Mesothelial cell of epicardium (in vitro differentiated cells): ENCODE data around the gene SNTB2. TPM values are rescaled to one million over a fixed set of nuclear protein-coding genes. Genes with fewer than 3 reads are reported as not detected.

ENCODE experiments used
- DNase-seq, 2 experiments: peaks; one replicate each; pipeline ENCODE4 v3.0.0; 2021; ENCODE audit warnings: low spot score in 2 of 2; ENCODE audit not compliant: unreplicated experiment in 2 of 2
- H3K27ac Mint-ChIP-seq: 2 replicates; pipeline ENCODE4 v1.8.0; 2021; ENCODE audit warnings: mixed read lengths
- H3K27me3 Mint-ChIP-seq: 2 replicates; pipeline ENCODE4 v1.8.0; 2021; ENCODE audit warnings: low read depth, mixed read lengths
- H3K36me3 Mint-ChIP-seq: 2 replicates; pipeline ENCODE4 v1.8.0; 2021; ENCODE audit warnings: mixed read lengths
- H3K4me1 Mint-ChIP-seq: 2 replicates; pipeline ENCODE4 v1.8.0; 2021; ENCODE audit warnings: mixed read lengths
- H3K4me3 Mint-ChIP-seq: 2 replicates; pipeline ENCODE4 v1.8.0; 2021; ENCODE audit warnings: mild to moderate bottlenecking, moderate library complexity, mixed read lengths
- H3K9me3 Mint-ChIP-seq: 2 replicates; pipeline ENCODE4 v1.8.0; 2021; ENCODE audit warnings: mixed read lengths
- CTCF ChIP-seq: fragments of 200-600 bp; sonication (generic); IDR thresholded peaks from one replicate; pipeline ENCODE4 v1.5.0; 2021; ENCODE audit warnings: antibody characterized with exemption; ENCODE audit not compliant: unreplicated experiment
- total RNA-seq: library from RNA; stranded (reverse); gene quantifications from 3 replicates; pipeline ENCODE4 v1.2.1, GENCODE V29; 2021

Gene SNTB2
- total RNA-seq, 1 donor from 2014 or later = 26.7 TPM

DNA sequence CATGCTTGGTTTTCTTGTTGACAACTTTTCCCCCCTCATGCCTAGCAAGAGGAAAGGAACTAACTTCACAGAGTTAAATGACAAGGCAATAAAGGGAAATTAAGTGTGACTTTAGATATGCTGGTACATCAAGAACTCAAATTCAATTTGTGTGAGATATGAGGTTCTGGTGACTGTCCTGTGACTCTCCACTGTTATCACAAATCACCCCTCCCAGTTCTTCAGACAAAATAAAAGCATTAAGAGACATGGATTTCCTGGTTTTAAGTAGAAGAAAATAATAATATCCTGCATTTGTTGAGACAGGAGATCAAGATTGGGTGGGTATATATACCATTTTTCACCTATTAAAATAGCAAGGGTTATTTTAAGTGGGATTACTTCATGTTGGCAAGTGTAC is 46.2 kb downstream of the SNTB2 start:
- H3K27ac Mint-ChIP-seq = no peak overlapping the region
- H3K9me3 Mint-ChIP-seq = no peaks in the 10 kb centered on the region
- no peaks in the 10 kb centered on the region for H3K36me3 Mint-ChIP-seq
- DNase-seq = no peak
- H3K27me3 Mint-ChIP-seq = no peaks in the 10 kb centered on the region
- H3K4me3 Mint-ChIP-seq = no peak overlapping the region
- peaks cover 3% of the 10 kb centered on the region for H3K4me1 Mint-ChIP-seq
- no peak for TF ChIP-seq CTCF

DNA sequence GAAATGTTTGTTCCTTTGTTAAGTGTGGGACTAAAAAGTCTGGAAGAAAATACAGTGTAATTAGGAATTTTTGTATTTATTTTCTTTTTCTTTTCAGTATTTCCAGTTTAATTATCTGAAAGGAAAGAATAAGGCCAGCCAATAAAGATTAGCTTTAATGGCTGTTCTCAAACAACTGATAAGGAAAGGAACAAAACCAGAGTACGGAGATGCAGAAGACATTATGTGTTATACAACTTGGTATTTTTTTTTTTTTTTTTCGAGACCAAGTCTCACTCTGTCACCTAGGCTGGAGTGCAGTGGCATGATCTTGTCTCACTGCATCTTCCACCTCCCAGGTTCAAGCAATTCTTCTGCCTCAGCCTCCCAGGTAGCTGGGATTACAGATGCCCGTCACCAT is 47.5 kb downstream of the SNTB2 start:
- H3K4me1 Mint-ChIP-seq = peaks cover 3% of the 10 kb centered on the region
- DNase-seq = no peak
- no peaks in the 10 kb centered on the region for H3K27me3 Mint-ChIP-seq
- no peak overlapping the region for H3K27ac Mint-ChIP-seq
- H3K4me3 Mint-ChIP-seq = no peak overlapping the region
- no peak for TF ChIP-seq CTCF
- no peaks in the 10 kb centered on the region for H3K36me3 Mint-ChIP-seq
- H3K9me3 Mint-ChIP-seq = no peaks in the 10 kb centered on the region

DNA sequence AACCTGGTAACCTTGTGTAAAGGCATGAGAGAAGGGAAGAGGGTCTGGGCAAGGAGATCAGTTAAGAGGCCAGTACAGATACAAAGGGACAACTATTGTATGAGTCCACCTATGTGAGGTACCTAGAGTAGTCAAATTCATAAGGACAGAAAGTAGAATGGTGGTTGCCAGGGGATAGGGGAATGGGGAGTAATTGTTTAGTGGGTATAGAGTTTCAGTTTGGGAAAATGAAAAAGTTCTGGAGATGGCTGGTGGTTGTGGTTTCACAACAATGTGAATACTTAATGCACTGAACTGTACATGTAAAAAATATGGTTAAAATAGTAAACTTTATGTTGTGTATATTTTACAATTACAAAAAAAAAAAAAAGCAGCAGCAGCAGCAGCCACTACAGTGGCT is 49.4 kb downstream of the SNTB2 start:
- DNase-seq = no peak
- Mint-ChIP-seq H3K4me1 (peaks cover 7% of the 10 kb centered on the region), H3K4me3 (no peak overlapping the region), H3K27ac (no peak overlapping the region), H3K36me3 (peaks cover 2% of the 10 kb centered on the region), H3K9me3 (no peaks in the 10 kb centered on the region), H3K27me3 (no peaks in the 10 kb centered on the region)
- TF ChIP-seq CTCF = no peak

GRCh38 chr16:69237296-69237695 is 50.3 kb downstream of the SNTB2 start:
- no peak overlapping the region for H3K27ac Mint-ChIP-seq
- H3K4me3 Mint-ChIP-seq = no peak overlapping the region
- H3K4me1 Mint-ChIP-seq = peaks cover 7% of the 10 kb centered on the region
- DNase-seq = no peak
- H3K36me3 Mint-ChIP-seq = peaks cover 2% of the 10 kb centered on the region
- H3K9me3 Mint-ChIP-seq = no peaks in the 10 kb centered on the region
- TF ChIP-seq CTCF = no peak
- H3K27me3 Mint-ChIP-seq = no peaks in the 10 kb centered on the region

DNA sequence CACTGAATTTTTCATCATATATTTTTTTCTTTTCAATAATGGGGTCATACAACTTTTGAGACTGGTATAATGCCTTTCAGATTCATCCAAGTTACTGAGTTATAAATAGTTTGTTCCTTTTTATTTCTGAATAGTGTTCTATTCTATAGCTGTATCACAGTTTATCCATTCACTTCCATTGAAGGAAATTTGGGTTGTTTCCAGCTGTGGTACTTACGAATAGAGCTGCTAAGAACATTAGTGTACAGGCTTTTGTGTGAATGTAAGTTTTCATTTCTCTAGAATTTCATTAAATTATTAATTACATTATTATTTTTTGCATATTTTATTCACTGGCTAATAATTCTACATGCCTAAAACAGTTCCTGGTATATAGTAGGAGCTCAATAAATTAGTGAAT is 52.9 kb downstream of the SNTB2 start:
- Mint-ChIP-seq H3K9me3 (no peaks in the 10 kb centered on the region), H3K4me3 (no peak overlapping the region), H3K36me3 (peaks cover 2% of the 10 kb centered on the region), H3K27ac (no peak overlapping the region), H3K27me3 (no peaks in the 10 kb centered on the region), H3K4me1 (peaks cover 22% of the 10 kb centered on the region)
- DNase-seq = no peak
- no peak for TF ChIP-seq CTCF

DNA sequence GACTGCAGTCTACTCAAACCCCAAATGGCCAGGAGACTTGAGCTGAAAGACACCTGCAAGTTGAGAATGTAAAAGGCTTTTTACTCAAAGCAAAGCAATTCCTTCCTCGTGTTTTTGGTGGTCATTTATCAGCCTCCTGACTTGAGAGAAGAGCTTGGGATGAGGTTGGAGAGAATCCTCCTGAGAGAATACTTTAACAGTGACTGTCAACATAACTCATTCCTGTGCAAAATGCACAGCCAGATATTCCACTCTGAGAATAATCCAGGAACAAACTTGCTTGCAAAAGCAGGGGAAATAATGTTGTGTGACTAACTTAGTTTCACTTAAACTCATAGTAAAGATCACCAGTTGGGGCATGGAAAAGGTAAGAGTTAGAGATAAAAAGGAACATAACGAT is 53.4 kb downstream of the SNTB2 start:
- Mint-ChIP-seq H3K4me1 (peaks cover 20% of the 10 kb centered on the region), H3K4me3 (no peak overlapping the region), H3K27ac (no peak overlapping the region), H3K9me3 (no peaks in the 10 kb centered on the region), H3K27me3 (no peaks in the 10 kb centered on the region), H3K36me3 (peaks cover 2% of the 10 kb centered on the region)
- TF ChIP-seq CTCF = no peak
- no peak for DNase-seq
